ENCODE data around the gene VPS13D. TPM values are rescaled to one million over a fixed set of nuclear protein-coding genes. Genes with fewer than 3 reads are reported as not detected.

Gene VPS13D
- total RNA-seq, 1 donor from 2014 or later: 88.9 TPM

DNA sequence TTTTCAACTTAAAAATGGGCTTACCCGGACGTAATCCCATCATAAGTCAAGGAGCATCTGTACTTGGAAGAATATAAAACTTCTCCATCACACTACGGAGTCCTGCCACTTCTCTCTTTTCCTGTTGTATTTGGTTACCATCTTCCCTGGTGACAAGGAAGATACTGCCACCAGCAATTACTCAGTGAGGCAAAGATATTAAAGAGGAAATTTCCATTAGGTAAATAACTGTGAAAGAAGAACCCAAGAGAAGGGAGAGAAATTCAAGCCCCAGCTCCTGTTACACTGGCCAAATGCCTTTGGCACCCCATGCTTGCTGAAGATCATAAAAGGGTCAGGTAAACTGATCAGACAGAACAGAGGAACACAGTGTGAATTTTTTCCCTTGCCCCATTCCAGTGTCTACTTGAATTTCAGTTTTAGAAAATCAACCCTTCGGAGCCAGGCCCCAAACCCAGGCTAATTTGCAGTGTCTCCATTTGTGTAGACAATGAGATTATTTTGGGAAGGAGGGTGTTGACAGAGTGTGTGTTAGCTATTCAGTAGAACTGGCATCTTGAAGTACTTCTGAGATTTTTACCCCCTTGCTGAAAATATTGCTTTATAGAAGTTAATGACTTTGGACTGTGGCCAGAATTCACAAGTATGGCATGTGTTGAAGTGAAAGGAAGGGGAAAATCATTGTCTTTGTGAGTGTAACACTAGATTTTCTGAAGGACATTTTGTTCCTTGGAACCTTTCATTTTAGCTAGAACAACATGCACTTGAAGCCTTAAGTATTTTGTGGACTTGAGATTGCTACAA, 221.1 kb downstream of the VPS13D start:
- peaks cover 99% of the 10 kb centered on the region for H3K4me1 ChIP-seq
- peaks cover 0 to under 1% of the 10 kb centered on the region in 2 donors for H3K36me3 ChIP-seq
- DNase-seq (ENCODE audit: extremely low spot score in 2 of 2): no peak
- TF ChIP-seq CTCF (IDR thresholded peaks at IDR 0.05) (no peak), POLR2AphosphoS5 (IDR thresholded peaks at IDR 0.05; ENCODE audit: insufficient read depth in 1 of 2, low read depth in 1 of 2) (no peak), POLR2A (IDR thresholded peaks at IDR 0.05) (no peak)
- peak overlapping the region; percentile 83 for H3K27ac ChIP-seq
- H3K4me3 ChIP-seq: no peak overlapping the region
- no peaks in the 10 kb centered on the region for H3K27me3 ChIP-seq
- H3K9me3 ChIP-seq: no peaks in the 10 kb centered on the region
- intact Hi-C loops (cut with DNase I): no loop called here

DNA sequence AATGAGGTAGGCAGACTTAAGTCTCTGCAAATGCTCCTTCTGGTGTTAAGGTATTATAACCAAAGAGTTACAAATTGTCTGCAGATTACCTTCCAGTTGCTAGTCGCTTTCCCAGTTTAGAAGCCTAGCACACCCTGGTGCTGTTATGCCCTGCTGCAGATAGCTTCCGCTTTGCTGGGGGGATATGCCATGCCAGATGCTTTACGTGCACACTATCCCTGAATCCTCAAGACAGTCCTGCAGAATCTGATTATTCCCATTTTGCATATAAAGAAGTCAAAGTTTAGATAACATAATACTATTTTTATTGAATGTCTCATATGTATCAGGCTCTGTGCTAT, 221.7 kb downstream of the VPS13D start:
- TF ChIP-seq CTCF (IDR thresholded peaks at IDR 0.05) (no peak), POLR2AphosphoS5 (IDR thresholded peaks at IDR 0.05; ENCODE audit: insufficient read depth in 1 of 2, low read depth in 1 of 2) (no peak), POLR2A (IDR thresholded peaks at IDR 0.05) (no peak)
- intact Hi-C loops (cut with DNase I): no loop called here
- H3K27ac ChIP-seq: peak overlapping the region; percentile 83
- no peak overlapping the region for H3K4me3 ChIP-seq
- no peaks in the 10 kb centered on the region for H3K27me3 ChIP-seq
- H3K4me1 ChIP-seq: peaks cover 99% of the 10 kb centered on the region
- peaks cover 0 to 4% of the 10 kb centered on the region in 2 donors for H3K36me3 ChIP-seq
- no peaks in the 10 kb centered on the region for H3K9me3 ChIP-seq
- DNase-seq (ENCODE audit: extremely low spot score in 2 of 2): no peak

GRCh38 chr1:12452262-12452661, 222.4 kb downstream of the VPS13D start:
- Histone ChIP-seq H3K27me3 (no peaks in the 10 kb centered on the region), H3K36me3 (peaks cover 0 to 4% of the 10 kb centered on the region in 2 donors), H3K9me3 (no peaks in the 10 kb centered on the region), H3K4me1 (peaks cover 99% of the 10 kb centered on the region), H3K27ac (peak overlapping the region; percentile 42), H3K4me3 (no peak overlapping the region)
- intact Hi-C loops (cut with DNase I): no loop called here
- DNase-seq (ENCODE audit: extremely low spot score in 2 of 2): no peak
- TF ChIP-seq POLR2A (IDR thresholded peaks at IDR 0.05): no peak
- TF ChIP-seq CTCF (IDR thresholded peaks at IDR 0.05): no peak
- TF ChIP-seq POLR2AphosphoS5 (IDR thresholded peaks at IDR 0.05; ENCODE audit: insufficient read depth in 1 of 2, low read depth in 1 of 2): no peak

DNA sequence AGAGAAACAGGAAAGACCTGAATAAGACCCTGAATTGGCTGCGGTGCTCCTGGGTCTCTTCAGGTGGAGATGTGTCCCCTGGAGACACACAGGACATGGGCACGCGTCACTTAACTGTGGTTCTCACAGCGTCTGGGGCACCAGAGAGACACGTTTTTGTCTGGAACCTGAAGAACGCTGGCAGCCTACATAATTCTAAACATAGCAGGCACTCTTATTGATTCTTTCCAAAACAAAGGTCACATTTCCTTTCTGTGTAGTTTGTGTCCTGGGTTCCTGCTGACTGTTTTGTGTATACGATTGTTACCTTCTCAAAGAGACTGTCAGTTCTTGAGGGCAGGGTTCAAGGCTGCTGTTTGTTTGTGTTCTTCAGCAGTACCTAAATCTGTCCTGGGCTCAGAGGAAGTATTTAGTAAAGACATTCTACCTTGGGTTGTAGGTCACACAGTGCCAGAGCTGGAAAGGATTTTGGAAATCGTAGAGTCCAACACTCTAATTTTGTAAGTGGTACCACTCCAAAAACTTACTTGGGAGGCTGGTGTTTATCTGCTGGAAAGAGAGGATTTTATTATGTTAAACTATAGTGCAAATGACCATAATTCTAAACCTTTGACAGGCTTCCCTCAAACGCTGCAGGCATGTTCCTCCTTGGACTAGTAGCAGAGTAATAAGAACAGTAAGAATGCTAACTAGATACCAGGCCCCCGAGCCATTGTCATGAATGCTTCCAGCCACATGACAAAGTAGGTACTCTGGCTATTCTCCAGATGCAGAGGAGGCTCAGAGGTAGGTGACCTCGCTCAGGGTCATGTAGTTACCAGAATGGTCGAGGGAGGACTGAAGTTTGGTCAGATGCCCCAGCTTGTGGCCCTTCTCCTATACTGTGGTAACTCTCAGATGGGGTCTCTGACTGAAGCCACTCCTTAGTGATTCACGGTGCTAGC, 223.8 kb downstream of the VPS13D start:
- no peak for DNase-seq (ENCODE audit: extremely low spot score in 2 of 2)
- Histone ChIP-seq H3K27me3 (no peaks in the 10 kb centered on the region), H3K4me1 (peaks cover 99% of the 10 kb centered on the region), H3K27ac (peak overlapping the region; percentile 73), H3K9me3 (no peaks in the 10 kb centered on the region), H3K36me3 (peaks cover 0 to 4% of the 10 kb centered on the region in 2 donors), H3K4me3 (no peak overlapping the region)
- no peak for TF ChIP-seq POLR2AphosphoS5 (IDR thresholded peaks at IDR 0.05; ENCODE audit: insufficient read depth in 1 of 2, low read depth in 1 of 2)
- TF ChIP-seq POLR2A (IDR thresholded peaks at IDR 0.05): no peak
- TF ChIP-seq CTCF (IDR thresholded peaks at IDR 0.05): no peak
- intact Hi-C loops (cut with DNase I): no loop called here

Measured in vagina (tissue), 2 donors.